GM19238 (cell line): ENCODE data around the gene ZZZ3.
"Not testable (repeated sequence)": the region's sequence is repeated elsewhere in the genome, so short reads cannot be mapped to it uniquely, and the experiment has no call there.

Source experiments
- DNase-seq: peaks from one replicate; pipeline ENCODE4 v3.0.0; 2011; ENCODE audit warnings: low spot score; ENCODE audit not compliant: insufficient read length

The ZZZ3 gene

GRCh38 chr1:77671836-77672235 lies 10.6 kb downstream of the ZZZ3 start:
- DNase-seq = no peak

- no peak for DNase-seq
Measured at GRCh38 chr1:77670330-77670729, 12.1 kb downstream of the ZZZ3 start.

GRCh38 chr1:77668924-77669449 lies 13.5 kb downstream of the ZZZ3 start:
- DNase-seq = no peak

- no peak for DNase-seq
Measured at GRCh38 chr1:77664939-77665516, 17.4 kb downstream of the ZZZ3 start.

GRCh38 chr1:77661696-77662095 lies 20.8 kb downstream of the ZZZ3 start:
- DNase-seq = no peak

- DNase-seq = no peak
Measured at GRCh38 chr1:77659879-77660593, 22.4 kb downstream of the ZZZ3 start.

- no peak for DNase-seq
Measured at GRCh38 chr1:77658271-77658670, 24.2 kb downstream of the ZZZ3 start.

GRCh38 chr1:77655431-77655974 lies 27.0 kb downstream of the ZZZ3 start:
- DNase-seq = no peak

- no peak for DNase-seq
Measured at GRCh38 chr1:77652970-77653516, 29.4 kb downstream of the ZZZ3 start.

GRCh38 chr1:77652268-77652667 lies 30.2 kb downstream of the ZZZ3 start:
- DNase-seq = no peak

- DNase-seq = no peak
Measured at GRCh38 chr1:77649127-77649526, 33.3 kb downstream of the ZZZ3 start.

- not testable (repeated sequence) for DNase-seq
Measured at GRCh38 chr1:77646224-77646623, 36.2 kb downstream of the ZZZ3 start.

GRCh38 chr1:77643456-77643855 lies 39.0 kb downstream of the ZZZ3 start:
- no peak for DNase-seq

- no peak for DNase-seq
Measured at GRCh38 chr1:77642941-77643340, 39.5 kb downstream of the ZZZ3 start.

GRCh38 chr1:77642196-77642595 lies 40.3 kb downstream of the ZZZ3 start:
- no peak for DNase-seq

GRCh38 chr1:77639557-77640069 lies 42.8 kb downstream of the ZZZ3 start:
- DNase-seq = no peak

GRCh38 chr1:77639056-77639455 lies 43.4 kb downstream of the ZZZ3 start:
- DNase-seq = no peak

- no peak for DNase-seq
Measured at GRCh38 chr1:77636864-77637263, 45.6 kb downstream of the ZZZ3 start.
